Measurements from ENCODE around the gene NHSL2.

NHSL2 gene

GRCh38 chrX:72083291-72083690 lies 172.6 kb downstream of the NHSL2 start:
- DNase-seq: no peak

GRCh38 chrX:72084114-72084513 lies 173.5 kb downstream of the NHSL2 start:
- DNase-seq: no peak

GRCh38 chrX:72086995-72087394 lies 176.3 kb downstream of the NHSL2 start:
- DNase-seq: no peak

- DNase-seq: no peak
Measured at GRCh38 chrX:72088761-72089160, 178.1 kb downstream of the NHSL2 start.

GRCh38 chrX:72089254-72089653 lies 178.6 kb downstream of the NHSL2 start:
- no peak for DNase-seq

- DNase-seq: peak; percentile 26
Measured at GRCh38 chrX:72094894-72095293, 184.2 kb downstream of the NHSL2 start.

- DNase-seq: no peak
Measured at GRCh38 chrX:72095370-72095769, 184.7 kb downstream of the NHSL2 start.

- DNase-seq: no peak
Measured at GRCh38 chrX:72097098-72097497, 186.5 kb downstream of the NHSL2 start.

GRCh38 chrX:72100051-72100755 lies 189.6 kb downstream of the NHSL2 start:
- DNase-seq: no peak

- no peak for DNase-seq
Measured at GRCh38 chrX:72100824-72101351, 190.2 kb downstream of the NHSL2 start.

- DNase-seq: no peak
Measured at GRCh38 chrX:72101597-72102037, 191.0 kb downstream of the NHSL2 start.

GRCh38 chrX:72102126-72102525 lies 191.5 kb downstream of the NHSL2 start:
- DNase-seq: no peak

GRCh38 chrX:72102760-72103159 lies 192.1 kb downstream of the NHSL2 start:
- DNase-seq: no peak

- DNase-seq: no peak
Measured at GRCh38 chrX:72105436-72105835, 194.8 kb downstream of the NHSL2 start.

GRCh38 chrX:72107320-72107719 lies 196.7 kb downstream of the NHSL2 start:
- DNase-seq: no peak

GRCh38 chrX:72107841-72108595 lies 197.4 kb downstream of the NHSL2 start:
- DNase-seq: no peak

GRCh38 chrX:72108666-72109065 lies 198.0 kb downstream of the NHSL2 start:
- DNase-seq: no peak

GRCh38 chrX:72110051-72110875 lies 199.6 kb downstream of the NHSL2 start:
- DNase-seq: no peak

- no peak for DNase-seq
Measured at GRCh38 chrX:72110876-72111708, 200.4 kb downstream of the NHSL2 start.

- DNase-seq: no peak
Measured at GRCh38 chrX:72113461-72113860, 202.8 kb downstream of the NHSL2 start.

- DNase-seq: no peak
Measured at GRCh38 chrX:72114306-72114705, 203.7 kb downstream of the NHSL2 start.

GRCh38 chrX:72114807-72115206 lies 204.2 kb downstream of the NHSL2 start:
- DNase-seq: no peak

Measured in NCI-H748 treated with DMSO at 0.1 percent for 48 hours (cell line).